Esophagus mucosa (tissue), 1 donor: ENCODE measurements around the gene LRCH1. TPM values are rescaled to one million over a fixed set of nuclear protein-coding genes. Genes with fewer than 3 reads are reported as not detected.
A peak's percentile ranks its signal among the peaks of the same experiment; 100 is the strongest.

Experiments used
- ATAC-seq: fragments of 200-7000 bp; cut with Tn5 transposase; one replicate; pipeline ENCODE4 v1.9.1; 2020
- total RNA-seq: library from RNA; stranded (reverse); gene quantifications from one replicate; pipeline ENCODE4 v1.2.4, GENCODE V29; 2023
- donor health status: DM: yes; HTN: yes; CAD: no.

Gene LRCH1
- total RNA-seq, 1 donor from 2014 or later, result 7.0 TPM

DNA sequence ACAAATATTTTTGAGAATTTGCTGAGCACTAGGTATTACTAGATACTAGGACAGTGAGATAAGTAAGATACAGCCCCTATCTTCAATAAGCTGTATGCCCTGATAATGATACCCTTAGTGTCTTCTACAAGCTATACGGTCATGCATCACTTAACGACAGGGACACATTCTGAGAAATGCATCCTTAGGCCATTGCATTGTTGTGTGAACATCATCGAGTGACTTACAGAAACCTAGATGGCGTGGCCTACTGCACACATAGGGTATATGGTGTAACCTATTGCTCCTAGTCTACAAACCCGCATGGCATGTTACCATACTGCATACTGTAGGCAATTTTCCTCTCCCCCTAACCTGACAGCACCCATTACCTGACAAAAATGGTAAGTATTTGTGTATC, 64.9 kb downstream of the LRCH1 start:
- ATAC-seq, result no peak

DNA sequence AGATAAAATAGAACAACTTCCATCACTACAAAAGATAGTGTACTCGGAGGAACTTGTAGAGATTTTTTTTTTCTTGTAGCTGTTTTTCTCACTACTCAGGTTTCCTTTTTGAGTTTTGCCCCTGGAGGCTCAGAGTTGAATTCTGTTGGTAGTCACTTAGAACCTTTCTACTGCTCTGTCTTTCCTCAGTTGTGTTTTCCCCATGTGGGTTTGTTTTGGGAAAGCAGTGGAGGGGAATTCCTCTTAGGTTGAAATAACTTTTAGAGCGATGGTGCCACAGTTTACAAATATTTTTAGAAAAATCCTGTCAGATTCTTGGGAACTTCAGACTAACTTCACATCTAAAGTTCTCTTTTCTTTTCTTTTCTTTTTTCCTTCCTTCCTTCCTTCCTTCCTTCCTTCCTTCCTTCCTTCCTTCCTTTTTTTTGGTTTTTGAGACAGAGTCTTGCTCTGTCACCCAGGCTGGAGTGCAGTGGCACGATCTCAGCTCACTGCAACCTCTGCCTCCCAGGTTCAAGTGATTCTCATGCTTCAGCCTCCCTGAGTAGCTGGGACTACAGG, 65.8 kb downstream of the LRCH1 start:
- ATAC-seq, result no peak

GRCh38 chr13:46620029-46620428, 67.1 kb downstream of the LRCH1 start:
- no peak for ATAC-seq

- no peak for ATAC-seq
Observed at GRCh38 chr13:46620471-46620870, 67.5 kb downstream of the LRCH1 start.

GRCh38 chr13:46621133-46621532, 68.2 kb downstream of the LRCH1 start:
- no peak for ATAC-seq

DNA sequence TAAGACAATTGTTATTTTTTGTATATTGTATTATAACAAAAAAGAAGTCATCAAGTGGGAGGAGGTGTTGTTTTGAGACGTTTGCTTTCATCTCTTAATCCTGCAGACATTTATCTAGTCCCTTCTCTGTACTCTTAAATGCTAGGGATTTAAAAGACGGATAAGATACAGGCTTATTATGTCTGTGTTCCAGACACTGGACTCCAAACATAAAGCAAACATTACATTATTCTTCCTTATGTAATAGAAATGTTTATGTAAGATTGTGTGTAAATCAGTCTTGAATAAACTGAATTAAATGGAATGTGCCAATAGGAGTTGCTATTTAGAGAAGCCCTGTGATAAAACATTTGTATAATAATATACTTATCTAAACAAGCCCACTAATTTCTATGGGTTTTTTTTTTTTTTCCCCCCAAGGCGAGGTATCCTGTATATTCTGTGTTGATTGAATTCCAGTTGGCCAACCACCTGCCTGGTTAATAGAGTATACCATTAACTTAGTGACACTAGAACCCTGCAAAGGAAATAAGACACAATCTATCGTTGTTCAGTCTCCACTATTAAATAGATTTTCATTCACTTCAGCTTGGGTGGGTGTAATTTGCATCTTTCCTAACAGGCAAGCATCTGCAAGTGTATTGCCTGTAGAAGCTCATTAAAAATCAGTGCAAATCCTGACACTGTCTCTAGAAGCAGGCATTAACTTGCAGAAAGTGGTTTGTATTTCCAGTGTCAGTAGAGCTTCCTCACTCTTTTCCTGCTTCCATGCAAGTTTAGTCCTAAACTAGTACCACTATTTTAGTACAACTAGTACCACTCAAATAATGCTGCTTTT, 69.0 kb downstream of the LRCH1 start:
- no peak for ATAC-seq

GRCh38 chr13:46622630-46623256, 69.8 kb downstream of the LRCH1 start:
- peak; percentile 54 for ATAC-seq

GRCh38 chr13:46624353-46624752, 71.4 kb downstream of the LRCH1 start:
- no peak for ATAC-seq

GRCh38 chr13:46624821-46625220, 71.9 kb downstream of the LRCH1 start:
- no peak for ATAC-seq

DNA sequence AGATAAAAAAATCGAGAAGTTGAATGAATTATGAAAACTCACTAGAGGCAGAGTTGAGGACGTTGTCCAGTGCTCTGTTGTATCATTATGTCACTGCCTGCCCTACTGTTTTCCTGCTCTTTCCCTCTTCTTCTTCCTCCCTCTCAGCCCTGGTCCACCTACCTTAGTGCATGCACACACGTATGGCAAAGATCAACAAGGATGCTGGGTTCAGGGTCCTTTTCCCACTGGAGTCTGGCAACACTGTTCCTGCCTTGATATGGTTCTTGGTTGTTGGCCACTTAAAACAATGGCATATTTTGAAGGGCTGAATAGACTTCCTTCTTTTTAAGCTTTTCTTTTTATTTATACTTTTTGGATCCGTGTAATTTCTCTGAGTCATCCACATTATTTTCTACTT, 74.5 kb downstream of the LRCH1 start:
- no peak for ATAC-seq

DNA sequence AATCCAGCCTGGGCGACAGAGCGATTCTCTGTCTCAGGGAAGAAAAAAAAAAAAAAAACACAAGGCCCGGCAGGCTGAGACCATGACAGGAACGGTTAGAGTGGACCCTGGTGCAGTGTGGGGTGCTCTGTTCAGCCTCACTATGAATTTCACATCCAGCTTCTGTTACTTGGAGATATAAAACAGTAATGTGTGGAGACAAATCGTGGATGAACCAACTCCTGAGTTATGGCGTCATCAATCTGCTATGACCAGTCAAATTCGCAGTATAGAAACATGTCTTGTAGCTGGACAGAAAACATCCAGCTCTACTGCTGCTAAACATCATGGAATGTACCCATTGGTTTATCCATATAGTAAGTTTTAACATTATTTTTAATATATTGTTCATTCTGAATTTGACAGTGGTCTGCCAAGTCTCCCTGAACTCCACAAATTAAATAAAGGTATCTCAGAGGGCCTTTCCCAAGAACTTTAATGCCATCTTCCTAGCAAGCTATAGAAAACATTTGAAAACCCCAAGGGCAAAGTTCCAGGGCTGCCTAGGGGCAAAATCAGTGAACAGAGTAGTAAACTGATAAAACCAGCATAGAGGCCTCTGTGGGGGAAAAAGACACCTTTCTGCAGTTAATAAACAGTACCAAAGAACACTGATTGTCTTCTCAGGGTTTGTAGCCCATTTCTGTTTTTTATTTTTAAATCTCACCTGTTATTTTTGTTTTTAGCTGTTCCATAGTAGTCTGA, 75.8 kb downstream of the LRCH1 start:
- ATAC-seq, result no peak

DNA sequence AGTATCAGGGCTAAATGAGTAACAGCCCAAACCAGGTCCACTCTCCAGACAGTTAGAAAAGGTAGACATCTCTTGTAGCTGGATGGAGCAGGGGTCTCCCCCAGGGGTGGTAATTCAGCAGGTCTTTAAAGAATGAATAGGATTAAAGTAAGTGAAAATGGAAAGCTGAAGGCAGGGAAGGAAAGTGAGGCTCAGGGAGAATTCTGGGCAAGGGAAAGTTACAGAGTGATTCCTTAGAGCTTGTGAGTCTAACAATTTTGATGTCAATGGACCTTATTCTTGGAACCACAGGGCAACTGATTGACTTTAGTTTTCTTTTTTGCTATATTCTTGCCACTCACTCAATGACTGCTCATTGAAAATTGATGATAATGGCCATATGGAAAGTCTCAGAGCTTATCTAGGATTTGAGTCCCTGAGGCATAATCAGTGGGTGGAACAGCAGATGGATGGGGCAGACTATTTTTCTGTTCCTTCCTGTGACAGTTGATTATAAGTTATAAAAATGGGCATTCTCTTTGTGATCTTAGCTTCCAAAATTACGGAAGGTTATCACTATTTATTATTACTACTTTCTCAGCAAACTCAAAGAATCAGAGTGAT, 76.9 kb downstream of the LRCH1 start:
- no peak for ATAC-seq

DNA sequence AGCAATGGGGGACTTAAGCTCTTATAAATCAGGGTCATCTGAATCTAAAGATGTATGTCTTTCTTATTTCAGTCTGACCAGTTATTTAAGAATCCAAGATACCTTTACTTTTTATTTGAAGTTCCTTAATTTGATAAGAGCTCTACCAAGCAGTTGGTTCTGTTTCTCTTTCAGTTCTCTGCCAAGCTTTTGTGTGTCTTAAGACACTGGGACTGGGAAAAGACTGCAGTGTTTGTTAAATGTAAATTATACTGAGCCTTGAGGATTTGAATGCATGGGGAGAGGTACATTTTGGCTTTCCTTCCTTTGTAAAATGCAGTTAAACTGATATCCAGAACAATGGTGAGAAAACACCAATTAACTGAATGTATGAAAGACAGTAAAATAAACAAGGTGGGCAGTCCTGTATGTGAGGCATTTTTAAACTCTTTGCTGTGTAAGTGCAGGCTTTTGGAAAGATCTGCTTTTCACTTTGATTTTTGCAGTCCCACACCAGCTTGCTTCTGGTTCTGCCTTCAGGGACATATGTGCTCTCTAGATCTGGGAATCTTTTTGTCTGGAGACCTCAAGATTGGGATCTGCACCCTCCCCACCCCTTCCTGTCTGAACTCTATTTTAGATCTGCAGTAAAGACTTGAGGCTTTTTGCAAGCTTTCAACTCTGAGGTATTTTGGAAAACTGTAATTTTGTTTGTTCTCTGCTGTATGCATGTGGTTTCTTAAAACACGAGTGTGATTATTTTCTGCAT, 77.6 kb downstream of the LRCH1 start:
- ATAC-seq, result no peak

DNA sequence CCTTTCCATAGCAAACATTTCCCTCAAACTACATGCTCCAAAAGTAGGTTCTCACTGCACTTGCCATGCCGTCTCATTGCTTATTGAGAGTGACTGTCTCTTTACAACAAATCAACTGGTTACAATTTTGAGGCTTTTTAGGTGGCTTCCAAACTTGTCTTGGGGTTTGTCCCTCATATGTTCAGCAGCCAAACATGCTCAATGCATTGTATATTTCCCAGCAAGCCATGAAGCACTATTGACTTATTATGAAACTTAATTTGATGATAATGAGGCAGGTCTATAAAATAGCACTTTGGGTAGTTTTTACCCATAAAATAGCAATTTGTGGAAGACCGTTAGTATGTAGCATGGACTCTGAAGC, 78.2 kb downstream of the LRCH1 start:
- ATAC-seq, result no peak

- ATAC-seq, result no peak
Observed at GRCh38 chr13:46632176-46632575, 79.2 kb downstream of the LRCH1 start.

DNA sequence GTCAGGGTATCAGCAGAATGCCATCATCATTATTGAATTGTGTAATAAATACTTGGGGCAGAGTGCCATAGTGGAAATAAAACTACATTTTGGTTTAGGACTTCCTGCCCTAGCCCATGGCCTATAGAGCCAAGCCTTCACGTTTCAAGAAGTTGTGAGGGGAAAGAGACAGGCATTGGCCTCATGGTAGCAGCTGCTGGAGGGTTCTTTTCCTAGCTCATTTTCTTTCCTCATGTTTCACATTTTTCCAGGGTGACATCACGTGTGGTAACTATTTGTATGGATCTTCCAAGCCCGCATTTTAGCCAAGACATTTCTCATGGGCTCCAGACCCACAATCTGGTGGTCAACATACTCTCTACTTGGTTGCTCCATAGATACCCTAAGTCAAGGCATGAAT, 80.4 kb downstream of the LRCH1 start:
- ATAC-seq, result no peak

DNA sequence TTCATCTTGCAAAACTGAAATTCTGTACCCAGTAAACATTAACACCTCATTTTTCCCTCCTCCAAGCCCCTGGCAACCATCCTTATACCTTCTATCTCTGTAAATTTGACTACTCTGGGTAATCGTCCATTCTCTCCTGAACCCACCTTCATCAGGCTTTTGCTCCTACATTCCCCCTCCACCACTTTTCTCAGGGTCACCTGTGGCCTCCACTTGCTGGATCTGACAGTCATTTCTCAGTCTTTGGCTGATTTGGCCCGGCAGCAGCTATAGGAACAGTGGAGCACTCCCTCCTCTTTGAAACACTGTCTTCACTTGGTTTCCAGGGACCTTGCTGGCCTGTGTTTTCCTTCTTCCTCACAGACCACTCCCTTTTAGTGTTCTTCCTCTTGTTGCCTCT, 83.5 kb downstream of the LRCH1 start:
- no peak for ATAC-seq

DNA sequence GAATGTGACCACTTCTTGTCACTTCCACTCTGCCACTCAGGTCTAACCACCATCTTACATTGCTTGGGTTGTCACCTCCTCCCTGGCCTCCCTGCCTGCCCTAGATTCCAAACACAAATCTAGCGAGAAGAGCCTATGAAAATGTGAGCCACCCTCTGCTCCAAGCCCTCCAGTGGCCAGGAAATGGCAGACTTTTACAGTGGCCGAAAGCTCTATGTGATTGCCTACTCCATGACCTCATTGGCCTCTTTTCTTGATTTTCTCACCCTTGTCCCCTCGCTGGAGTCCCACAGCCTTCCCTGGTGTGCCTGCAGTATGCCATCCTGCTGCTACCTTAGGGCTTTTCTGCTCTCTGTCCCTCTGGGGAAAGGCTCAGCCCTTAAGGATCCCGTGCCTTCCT, 84.2 kb downstream of the LRCH1 start:
- no peak for ATAC-seq

- no peak for ATAC-seq
Observed at GRCh38 chr13:46638262-46638661, 85.3 kb downstream of the LRCH1 start.

DNA sequence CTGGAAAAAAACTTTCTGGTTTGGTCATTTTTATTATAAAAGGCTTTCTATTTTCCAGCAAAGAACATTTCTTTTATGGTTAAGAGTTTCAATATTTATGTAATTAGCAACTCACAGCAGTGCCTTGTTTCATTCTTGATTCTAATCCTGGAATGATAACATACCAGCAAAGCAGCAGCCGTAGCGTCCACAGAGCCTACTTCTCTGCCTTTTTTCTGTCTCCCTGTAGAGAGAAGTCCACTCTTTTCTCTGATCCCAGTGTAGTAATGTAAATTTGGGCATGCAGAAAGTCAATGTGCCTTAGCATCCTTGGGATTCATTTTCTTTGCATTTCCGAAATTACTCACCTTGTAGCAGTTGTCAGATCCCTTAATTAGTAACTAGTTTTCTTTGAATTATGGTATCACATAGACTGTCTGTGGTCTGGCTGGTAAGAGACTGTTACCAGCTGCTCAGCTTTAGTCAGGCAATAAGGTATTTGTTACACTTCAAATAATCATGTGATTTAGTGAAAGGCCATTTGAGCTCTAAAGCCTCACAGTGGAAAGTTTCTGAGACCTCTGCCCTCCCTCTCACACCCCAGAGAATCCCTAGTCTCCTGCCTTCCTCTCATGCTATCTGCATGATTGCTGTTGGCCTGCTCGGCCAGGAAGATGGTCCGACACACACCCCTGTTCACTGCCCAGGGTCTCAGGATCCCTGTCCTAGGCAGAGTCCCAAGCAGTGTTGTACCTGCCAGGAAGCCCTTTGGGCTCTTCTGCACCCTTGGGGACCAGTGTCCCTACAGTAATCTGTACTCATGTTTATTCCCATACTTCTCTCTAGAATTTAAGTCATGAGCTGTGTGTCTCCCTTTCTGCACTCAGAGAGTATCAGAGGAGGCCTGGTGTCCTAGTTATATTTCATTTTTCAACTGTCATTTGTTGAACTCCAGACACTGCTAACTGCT, 86.3 kb downstream of the LRCH1 start:
- no peak for ATAC-seq

DNA sequence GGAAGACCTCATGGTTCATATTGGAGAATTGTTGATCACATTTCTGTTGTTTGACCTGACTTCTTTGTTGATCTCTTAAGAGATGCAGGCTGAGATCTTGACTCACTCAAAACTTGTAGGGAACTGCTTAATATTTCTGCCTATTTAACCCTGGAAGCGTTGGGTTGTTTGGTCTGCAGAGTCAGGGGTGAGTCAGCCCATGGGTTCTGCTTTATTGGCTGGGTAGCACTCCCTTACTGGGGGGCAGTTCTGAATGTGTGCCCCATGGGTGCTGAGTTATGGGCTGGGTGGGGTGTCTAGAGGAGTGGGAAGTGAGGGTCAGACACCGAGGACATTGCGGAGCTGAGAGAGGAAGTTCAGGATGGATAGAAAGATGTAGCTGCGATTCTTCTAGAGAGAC, 87.9 kb downstream of the LRCH1 start:
- peak; percentile 29 for ATAC-seq
